Measurements from ENCODE around the gene FGF6. TPM values are rescaled to one million over a fixed set of nuclear protein-coding genes. Genes with fewer than 3 reads are reported as not detected.
A peak's percentile ranks its signal among the peaks of the same experiment; 100 is the strongest.
"Not testable (repeated sequence)": the region's sequence is repeated elsewhere in the genome, so short reads cannot be mapped to it uniquely, and the experiment has no call there.

The FGF6 gene
- total RNA-seq, 1 experiment from 2014 or later: not detected

GRCh38 chr12:4421590-4422031 is 24.0 kb downstream of the FGF6 start:
- DNase-seq (ENCODE audit: low read depth): peak; percentile 39

GRCh38 chr12:4420138-4420670 is 25.4 kb downstream of the FGF6 start:
- DNase-seq (ENCODE audit: low read depth): no peak

- DNase-seq (ENCODE audit: low read depth): no peak
Measured at GRCh38 chr12:4418913-4419312, 26.7 kb downstream of the FGF6 start.

- no peak for DNase-seq (ENCODE audit: low read depth)
Measured at GRCh38 chr12:4417936-4418335, 27.7 kb downstream of the FGF6 start.

- DNase-seq (ENCODE audit: low read depth): no peak
Measured at GRCh38 chr12:4417455-4417854, 28.2 kb downstream of the FGF6 start.

- DNase-seq (ENCODE audit: low read depth): no peak
Measured at GRCh38 chr12:4416276-4416675, 29.3 kb downstream of the FGF6 start.

- no peak for DNase-seq (ENCODE audit: low read depth)
Measured at GRCh38 chr12:4412465-4412864, 33.1 kb downstream of the FGF6 start.

GRCh38 chr12:4412056-4412455 is 33.6 kb downstream of the FGF6 start:
- no peak for DNase-seq (ENCODE audit: low read depth)

GRCh38 chr12:4407136-4407535 is 38.5 kb downstream of the FGF6 start:
- no peak for DNase-seq (ENCODE audit: low read depth)

GRCh38 chr12:4404877-4405637 is 40.6 kb downstream of the FGF6 start:
- not testable (repeated sequence) for DNase-seq (ENCODE audit: low read depth)

GRCh38 chr12:4402996-4403395 is 42.6 kb downstream of the FGF6 start:
- no peak for DNase-seq (ENCODE audit: low read depth)

GRCh38 chr12:4401117-4401516 is 44.5 kb downstream of the FGF6 start:
- no peak for DNase-seq (ENCODE audit: low read depth)

- no peak for DNase-seq (ENCODE audit: low read depth)
Measured at GRCh38 chr12:4395818-4396217, 49.8 kb downstream of the FGF6 start.

GRCh38 chr12:4393211-4393610 is 52.4 kb downstream of the FGF6 start:
- no peak for DNase-seq (ENCODE audit: low read depth)

- peak; percentile 31 for DNase-seq (ENCODE audit: low read depth)
Measured at GRCh38 chr12:4392223-4392742, 53.3 kb downstream of the FGF6 start.

- DNase-seq (ENCODE audit: low read depth): no peak
Measured at GRCh38 chr12:4388662-4389061, 57.0 kb downstream of the FGF6 start.

- DNase-seq (ENCODE audit: low read depth): no peak
Measured at GRCh38 chr12:4388032-4388431, 57.6 kb downstream of the FGF6 start.

GRCh38 chr12:4387607-4388006 is 58.0 kb downstream of the FGF6 start:
- DNase-seq (ENCODE audit: low read depth): no peak

- no peak for DNase-seq (ENCODE audit: low read depth)
Measured at GRCh38 chr12:4386801-4387200, 58.8 kb downstream of the FGF6 start.
